HG03066 (cell line): ENCODE measurements around the gene FNIP2.
"Not testable (repeated sequence)": the region's sequence is repeated elsewhere in the genome, so short reads cannot be mapped to it uniquely, and the experiment has no call there.

Source experiments
- ATAC-seq: cut with Tn5 transposase; IDR thresholded peaks from one replicate; pipeline ENCODE4 v1.9.1; 2021; ENCODE audit warnings: low read depth; ENCODE audit not compliant: unreplicated experiment

FNIP2 gene

DNA sequence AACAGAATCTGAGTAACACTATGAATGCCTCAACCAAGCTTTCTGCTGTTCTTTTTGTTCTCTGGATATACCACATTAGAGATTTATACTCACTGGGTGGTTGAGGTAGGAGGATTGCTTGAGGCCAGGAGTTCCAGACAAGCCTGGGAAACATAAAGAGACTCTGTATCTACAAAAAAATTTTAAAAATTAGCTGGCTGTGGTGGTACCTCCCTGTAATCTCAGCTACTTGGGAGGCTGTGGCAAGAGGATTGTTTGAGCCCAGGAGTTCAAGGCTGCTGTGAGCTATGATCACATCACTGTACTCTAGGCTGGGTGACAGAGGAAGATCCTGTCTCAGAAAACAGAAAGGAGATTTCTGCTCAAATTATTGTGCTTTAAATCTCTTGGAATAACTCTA, 172.5 kb downstream of the FNIP2 start:
- ATAC-seq = no peak

DNA sequence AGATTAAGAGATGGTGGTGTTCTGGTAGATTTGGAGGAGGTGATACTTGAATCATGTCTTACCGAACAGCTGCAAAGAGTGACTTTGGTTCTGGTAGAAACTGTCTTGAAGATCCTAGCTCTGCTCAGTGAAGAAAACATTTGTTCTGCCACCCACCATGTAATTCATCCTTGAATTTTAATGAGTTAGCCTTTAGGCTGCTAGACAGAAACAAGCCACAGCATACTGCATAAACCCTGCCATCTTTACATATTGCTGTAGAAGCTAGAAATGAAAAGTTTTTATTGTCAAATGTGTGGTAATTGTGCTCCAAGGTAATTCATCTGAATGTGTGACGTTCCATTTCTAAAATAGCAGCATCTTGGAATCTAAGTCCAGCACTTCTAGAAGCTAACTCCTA, 173.1 kb downstream of the FNIP2 start:
- ATAC-seq = no peak

DNA sequence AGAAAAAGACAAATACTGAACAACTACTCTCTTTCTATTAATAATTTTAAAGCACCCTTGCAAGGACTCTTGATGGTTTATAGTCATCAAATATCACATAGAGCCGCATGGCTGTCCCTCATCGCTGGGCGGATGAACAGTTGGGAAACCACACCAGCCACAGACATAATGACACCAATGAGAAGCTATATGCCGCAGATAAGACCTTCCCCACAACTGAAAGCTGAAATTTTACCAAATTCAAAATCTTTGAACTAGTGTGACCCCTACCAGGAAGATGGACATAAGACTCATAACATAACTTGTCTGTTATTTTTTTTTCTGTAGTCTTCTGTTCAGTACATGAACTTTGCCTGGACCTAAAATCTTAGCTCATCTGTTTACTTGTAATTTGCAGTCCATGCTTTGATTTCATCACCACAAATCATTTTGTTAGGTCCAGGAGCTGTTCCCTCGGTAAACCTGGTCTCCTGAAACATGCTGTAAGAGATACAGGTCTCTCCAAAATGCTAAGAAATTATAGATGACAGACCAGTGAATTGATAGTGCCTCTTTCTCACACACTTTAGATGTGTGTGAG, 176.8 kb downstream of the FNIP2 start:
- no peak for ATAC-seq

DNA sequence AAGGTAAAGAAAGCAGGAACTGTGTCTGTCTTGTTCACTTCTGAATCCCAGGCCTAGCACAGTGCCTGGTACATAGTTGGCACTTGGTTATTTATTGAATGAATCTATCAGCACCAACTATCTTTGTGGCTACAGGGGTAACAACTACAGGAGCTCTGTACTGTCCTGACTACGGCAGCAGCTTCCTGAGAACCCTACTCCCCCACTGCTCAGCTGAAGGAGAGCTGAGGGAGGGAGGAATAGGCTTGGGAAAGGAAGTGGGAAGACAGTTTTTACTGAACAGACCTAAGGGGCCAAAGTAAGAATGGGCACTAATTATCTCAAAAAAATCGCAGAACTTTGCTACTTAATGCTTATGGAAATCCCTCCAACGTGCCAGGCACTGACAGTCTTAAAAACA, 178.0 kb downstream of the FNIP2 start:
- ATAC-seq = no peak

DNA sequence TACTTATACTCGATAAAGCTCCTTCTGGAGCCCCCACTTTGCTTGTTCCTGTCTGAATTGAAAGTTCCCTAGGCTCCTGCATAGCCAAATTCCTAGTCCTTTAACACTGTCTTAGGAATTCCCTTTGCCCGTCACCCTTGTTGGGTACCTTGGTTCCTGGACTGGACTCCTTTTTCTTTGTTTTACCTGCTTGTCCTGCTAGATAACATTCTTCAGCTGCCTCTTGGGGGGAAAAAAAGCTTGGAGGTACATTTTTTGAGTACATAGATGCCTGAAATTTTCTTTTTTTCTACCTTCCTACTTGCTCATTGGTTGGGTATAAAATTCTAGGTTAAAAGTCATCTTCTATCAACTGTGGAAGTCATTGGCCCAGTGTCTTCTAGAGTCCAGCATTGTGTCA, 179.2 kb downstream of the FNIP2 start:
- ATAC-seq = no peak

DNA sequence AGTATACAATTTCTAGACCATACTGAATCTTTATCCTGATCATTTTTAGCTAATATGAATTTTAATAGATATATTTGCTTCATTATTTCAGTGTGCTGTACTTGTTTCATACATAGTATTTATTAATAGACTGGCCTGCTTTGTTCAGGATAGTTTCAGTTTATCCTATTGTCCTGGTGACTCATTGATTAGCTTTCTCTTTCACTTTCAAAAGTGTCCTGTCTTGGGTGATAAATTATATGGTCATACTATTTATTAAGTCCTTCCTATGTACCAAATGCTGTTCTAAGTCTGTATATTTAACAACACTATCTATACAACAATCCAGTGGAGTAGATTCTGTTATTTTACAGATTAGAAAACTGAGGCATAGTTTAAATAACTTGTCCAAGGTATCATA, 180.3 kb downstream of the FNIP2 start:
- ATAC-seq = no peak

DNA sequence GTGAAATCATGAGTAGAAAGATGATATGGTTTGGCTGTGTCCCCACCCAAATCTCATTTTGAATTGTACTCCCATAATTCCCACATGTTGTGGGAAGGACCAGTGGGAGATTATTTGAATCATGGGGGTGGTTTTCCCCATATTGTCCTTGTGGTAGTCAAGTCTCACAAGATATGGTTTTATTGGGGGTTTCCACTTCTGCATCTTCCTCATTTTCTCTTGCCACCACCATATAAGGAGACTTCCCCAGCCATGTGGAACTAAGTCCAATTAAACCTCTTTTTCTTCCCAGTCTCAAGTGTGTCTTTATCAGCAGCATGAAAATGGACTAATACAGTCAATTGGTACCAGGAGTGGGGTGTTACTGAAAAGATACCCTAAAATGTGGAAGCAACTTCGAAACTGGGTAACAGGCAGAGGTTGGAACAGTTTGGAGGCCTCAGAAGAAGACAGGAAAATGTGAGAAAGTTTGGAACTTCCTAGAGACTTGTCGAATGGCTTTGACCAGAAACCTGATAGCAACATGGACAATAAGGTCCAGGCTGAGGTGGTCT, 183.5 kb downstream of the FNIP2 start:
- ATAC-seq = not testable (repeated sequence)

DNA sequence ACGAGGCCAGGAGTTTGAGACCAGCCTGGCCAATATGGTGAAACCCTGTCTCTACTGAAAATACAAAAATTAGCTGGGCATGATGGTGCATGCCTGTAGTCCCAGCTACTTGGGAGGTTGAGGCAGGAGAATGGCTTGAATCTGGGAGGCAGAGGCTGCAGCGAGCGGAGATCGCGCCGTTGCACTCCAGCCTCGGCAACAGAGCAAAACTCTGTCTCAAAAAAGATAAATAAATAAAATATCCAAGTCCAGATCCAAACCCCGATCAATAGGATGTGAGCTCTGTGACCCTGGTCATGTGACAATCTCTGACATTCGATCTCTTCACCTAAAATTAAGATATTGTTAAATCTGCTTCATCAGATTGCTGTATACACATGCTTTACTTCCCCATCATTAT, 187.5 kb downstream of the FNIP2 start:
- ATAC-seq = not testable (repeated sequence)

DNA sequence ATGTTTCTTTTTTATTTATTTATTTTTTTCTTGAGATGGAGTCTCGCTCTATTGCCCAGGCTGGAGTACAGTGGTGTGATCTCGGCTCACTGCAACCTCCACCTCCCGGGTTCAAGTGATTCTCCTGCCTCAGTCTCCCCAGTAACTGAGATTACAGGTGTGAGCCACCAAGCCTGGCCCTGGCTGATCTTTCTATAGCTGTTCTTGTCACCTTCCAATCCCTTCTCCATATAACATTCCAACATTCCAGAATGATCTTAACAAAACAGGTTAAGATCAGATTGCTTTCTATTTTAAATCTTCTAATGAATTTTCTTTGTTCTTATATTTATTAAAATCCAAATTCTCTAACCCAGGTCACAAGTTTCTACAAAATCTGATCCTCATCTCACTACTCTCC, 188.1 kb downstream of the FNIP2 start:
- ATAC-seq = not testable (repeated sequence)
